ENCODE measurements around the gene CEACAM7.

Gene CEACAM7

GRCh38 chr19:41694831-41695635, 7.0 kb upstream of the CEACAM7 start:
- no peak for TF ChIP-seq CTCF (conservative IDR thresholded peaks at IDR 0.05; ENCODE audit: low read depth, low read length)
- no peak overlapping the region for H3K4me3 ChIP-seq (ENCODE audit: low read length)
- no peak for DNase-seq (ENCODE audit: low read depth)

DNA sequence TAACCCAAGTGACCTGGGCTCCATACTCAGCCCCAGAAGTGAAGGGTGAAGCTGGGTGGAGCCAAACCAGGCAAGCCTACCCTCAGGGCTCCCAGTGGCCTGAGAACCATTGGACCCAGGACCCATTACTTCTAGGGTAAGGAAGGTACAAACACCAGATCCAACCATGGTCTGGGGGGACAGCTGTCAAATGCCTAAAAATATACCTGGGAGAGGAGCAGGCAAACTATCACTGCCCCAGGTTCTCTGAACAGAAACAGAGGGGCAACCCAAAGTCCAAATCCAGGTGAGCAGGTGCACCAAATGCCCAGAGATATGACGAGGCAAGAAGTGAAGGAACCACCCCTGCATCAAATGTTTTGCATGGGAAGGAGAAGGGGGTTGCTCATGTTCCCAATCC, 6.1 kb upstream of the CEACAM7 start:
- H3K4me3 ChIP-seq (ENCODE audit: low read length): no peak overlapping the region
- no peak for DNase-seq (ENCODE audit: low read depth)
- TF ChIP-seq CTCF (conservative IDR thresholded peaks at IDR 0.05; ENCODE audit: low read depth, low read length): no peak

DNA sequence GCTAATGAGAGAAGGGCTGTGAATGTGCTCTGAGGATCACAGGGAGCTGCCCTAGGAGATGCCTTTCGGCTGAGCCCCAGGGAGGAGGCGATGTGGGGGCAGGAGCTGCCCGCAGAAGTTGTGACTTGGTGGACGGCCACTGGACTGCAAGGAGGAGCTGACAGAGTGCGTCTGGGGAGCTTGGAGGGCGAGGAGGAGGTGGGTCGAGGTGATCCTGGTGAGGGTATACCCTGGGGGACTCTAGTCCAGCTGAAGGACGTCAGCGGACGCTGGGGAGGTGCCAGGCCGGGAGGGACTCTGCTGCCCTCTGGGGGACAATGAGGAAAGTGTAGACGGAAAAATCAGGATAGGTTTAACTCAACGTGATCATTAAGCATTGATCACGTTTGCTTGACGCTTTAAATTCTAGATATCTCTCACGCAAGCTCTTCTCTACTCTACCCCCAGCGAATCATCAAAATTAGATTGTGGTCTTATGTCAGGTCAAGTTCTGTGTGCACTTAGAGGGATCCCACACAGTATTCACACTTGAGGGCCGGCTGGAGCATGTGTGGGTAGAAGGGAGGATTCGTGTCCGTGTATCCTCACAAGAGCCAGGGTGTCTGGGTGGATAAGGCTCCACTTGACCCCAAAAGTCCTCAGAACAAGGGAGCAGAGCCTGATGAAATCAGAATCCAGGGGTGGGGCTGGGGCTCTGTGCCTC, 3.3 kb upstream of the CEACAM7 start:
- peak; percentile 56 for TF ChIP-seq CTCF (conservative IDR thresholded peaks at IDR 0.05; ENCODE audit: low read depth, low read length)
- H3K4me3 ChIP-seq (ENCODE audit: low read length): no peak overlapping the region
- DNase-seq (ENCODE audit: low read depth): no peak

DNA sequence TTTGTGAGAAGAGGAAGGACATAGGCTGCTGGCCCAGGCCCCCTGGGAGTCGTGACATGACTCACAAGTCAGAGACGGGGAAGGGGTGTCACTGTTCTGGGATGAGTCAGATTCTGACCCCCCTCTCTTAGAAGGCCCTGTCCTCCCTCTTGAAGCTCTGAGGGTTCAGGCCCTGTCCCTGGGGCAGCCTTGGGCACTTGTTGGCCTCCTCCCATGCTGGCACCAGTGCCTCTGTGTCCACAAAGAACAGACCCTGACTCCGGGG, 2.7 kb upstream of the CEACAM7 start:
- no peak for TF ChIP-seq CTCF (conservative IDR thresholded peaks at IDR 0.05; ENCODE audit: low read depth, low read length)
- H3K4me3 ChIP-seq (ENCODE audit: low read length): no peak overlapping the region
- DNase-seq (ENCODE audit: low read depth): no peak

DNA sequence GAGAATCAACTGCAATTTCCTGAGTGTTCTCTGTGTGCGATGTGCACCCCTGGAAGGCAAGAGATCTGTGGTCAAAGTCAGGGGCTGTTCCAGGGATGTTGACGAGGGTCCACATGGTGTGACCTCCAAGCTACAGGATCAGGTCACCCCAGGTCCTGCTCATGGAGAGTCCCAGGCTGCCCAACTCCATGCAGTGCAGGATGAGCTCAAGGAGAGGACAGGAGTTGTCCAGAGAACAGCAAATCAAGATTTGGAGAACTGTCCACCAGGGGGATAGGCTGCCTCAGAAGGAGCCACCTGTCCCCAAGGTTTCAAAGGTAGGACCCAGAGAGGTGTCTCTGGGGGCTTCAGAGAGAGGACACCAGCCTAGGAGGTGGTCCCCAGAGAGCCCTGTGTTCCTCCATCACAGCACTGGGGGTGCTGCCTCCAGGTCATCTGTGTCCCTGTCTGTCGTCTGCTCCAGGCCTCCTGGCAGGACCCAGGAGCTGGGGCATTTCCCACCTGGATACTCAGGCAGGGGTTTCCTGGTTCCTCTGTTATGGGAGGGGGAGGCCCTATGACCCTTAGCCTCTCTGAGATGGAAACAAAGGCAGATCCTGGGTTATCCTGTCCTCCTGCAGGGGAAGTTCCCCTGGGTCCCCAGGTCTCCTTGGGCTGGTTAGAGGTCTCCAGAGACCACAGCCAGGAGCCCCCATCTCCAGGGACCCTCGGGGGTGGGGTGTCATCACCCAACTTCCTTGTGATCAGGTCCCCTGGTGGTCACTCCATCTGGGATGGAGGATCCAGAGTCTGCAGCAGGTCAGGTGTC, 2.1 kb upstream of the CEACAM7 start:
- DNase-seq (ENCODE audit: low read depth): no peak
- H3K4me3 ChIP-seq (ENCODE audit: low read length): no peak overlapping the region
- no peak for TF ChIP-seq CTCF (conservative IDR thresholded peaks at IDR 0.05; ENCODE audit: low read depth, low read length)

DNA sequence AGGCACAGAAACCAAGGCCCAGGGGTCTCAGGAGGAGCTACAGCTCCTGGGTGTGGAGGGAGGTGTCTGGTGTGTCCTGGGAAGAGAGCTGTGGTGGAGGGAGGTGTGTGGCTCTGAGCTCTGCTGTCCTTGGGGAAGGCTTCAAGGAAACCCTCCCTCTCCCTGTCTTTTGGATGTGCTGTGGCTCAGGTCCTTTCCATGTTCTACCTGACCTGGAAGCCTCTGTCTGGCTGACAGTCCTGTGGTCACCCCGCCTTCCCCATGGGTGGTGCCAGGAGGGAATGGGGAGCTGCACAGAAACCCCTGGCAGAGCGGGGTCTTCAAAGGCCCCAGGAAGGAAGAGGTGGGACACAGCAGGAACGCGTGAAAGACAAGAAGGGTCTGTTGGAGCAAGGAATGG, 617 bp upstream of the CEACAM7 start:
- no peak for DNase-seq (ENCODE audit: low read depth)
- TF ChIP-seq CTCF (conservative IDR thresholded peaks at IDR 0.05; ENCODE audit: low read depth, low read length): no peak

More for the DNA sequence above, 617 bp upstream of the CEACAM7 start:
- H3K4me3 ChIP-seq (ENCODE audit: low read length): no peak overlapping the region

All from retinal pigment epithelial cell (primary cell).